Measurements from ENCODE around the gene RAB40B.

Gene RAB40B

GRCh38 chr17:82687871-82688270 lies 10.6 kb downstream of the RAB40B start:
- no peak overlapping the region for H3K27ac ChIP-seq (ENCODE audit: insufficient read depth, low read depth, low read length, poor library complexity, severe bottlenecking)
- H3K4me3 ChIP-seq (ENCODE audit: insufficient read depth, low read depth, low read length) = no peak overlapping the region
- H3K36me3 ChIP-seq (ENCODE audit: control insufficient read depth, insufficient read depth, low read length) = no peaks in the 10 kb centered on the region
- WGBS, 2 experiments = 93 to 94% methylated on average over 9 of the region's 9 CpGs
- H3K9me3 ChIP-seq (ENCODE audit: control insufficient read depth, low read length) = no peaks in the 10 kb centered on the region
- H3K4me1 ChIP-seq (ENCODE audit: control insufficient read depth, insufficient read depth, low read length) = no peaks in the 10 kb centered on the region
- H3K27me3 ChIP-seq (ENCODE audit: control insufficient read depth, insufficient read depth, low read length, poor library complexity, severe bottlenecking) = no peaks in the 10 kb centered on the region

DNA sequence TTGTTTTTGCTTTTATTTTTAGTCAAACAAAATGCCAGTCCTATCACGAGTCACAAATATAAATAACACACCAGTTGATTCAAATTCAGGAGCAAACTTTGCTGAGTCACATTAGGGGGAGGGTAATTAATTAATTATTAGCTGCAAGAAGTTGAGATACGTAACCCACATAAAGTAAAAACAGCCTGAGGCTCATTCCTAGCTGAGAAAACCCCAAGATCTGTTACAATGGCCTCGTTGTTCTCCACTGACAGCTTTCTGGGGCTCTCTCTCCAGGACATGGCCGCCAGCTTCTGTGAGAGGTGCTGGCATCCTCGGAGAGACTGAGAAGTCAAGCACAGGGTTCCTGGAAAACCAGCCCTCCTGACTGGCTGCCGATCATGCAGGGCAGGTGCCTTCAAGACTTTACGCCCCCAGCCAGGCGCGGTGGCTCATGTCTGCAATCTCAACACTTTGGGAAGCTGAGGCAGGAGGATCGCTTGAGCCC lies 11.1 kb downstream of the RAB40B start:
- Histone ChIP-seq H3K4me3 (ENCODE audit: insufficient read depth, low read depth, low read length) (no peak overlapping the region), H3K27ac (ENCODE audit: insufficient read depth, low read depth, low read length, poor library complexity, severe bottlenecking) (no peak overlapping the region)

DNA sequence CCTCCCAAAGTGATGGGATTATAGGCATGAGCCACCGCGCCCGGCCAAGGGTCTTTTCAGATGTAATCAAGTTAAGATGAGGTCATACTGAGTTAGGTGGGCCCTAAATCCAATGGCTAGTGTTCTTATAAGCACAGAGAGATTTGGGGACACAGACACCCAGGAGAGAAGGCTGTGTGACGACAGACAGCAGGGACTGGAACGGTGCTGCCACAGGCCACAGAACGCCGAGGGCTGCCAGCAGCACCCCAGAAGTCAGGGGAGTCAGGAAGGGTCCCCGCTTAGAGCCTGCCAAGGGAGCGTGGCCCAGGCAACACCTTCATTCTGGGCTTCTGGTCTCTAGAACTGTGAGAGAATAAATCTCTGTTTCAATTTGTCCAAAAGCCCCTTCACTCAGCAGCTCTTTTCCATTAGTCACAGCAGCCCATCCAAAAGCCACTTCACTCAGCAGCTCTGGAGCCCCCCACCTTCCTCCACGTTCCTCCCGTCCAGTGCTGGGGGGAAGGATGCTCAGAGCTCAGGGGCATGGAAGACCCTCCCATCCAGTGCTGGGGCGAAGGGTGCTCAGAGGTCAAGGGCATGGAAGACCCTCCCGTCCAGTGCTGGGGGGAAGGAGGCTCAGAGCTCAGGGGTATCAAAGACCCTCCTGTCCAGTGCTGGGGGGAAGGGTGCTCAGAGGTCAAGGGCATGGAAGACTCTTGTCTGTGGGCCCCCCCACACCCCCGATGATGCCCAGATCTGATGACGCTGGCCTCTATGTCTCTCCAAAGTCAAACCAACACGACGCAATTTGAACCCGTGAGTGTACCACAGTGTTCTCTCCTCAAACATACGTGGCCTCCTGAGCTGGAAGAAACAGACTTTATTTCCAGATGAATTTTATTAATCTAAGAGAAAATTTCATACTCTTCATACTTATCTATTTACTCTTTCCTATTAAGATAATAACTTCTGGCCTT lies 11.9 kb downstream of the RAB40B start:
- no peaks in the 10 kb centered on the region for H3K4me1 ChIP-seq (ENCODE audit: control insufficient read depth, insufficient read depth, low read length)
- no peaks in the 10 kb centered on the region for H3K27me3 ChIP-seq (ENCODE audit: control insufficient read depth, insufficient read depth, low read length, poor library complexity, severe bottlenecking)
- no peaks in the 10 kb centered on the region for H3K9me3 ChIP-seq (ENCODE audit: control insufficient read depth, low read length)
- H3K27ac ChIP-seq (ENCODE audit: insufficient read depth, low read depth, low read length, poor library complexity, severe bottlenecking) = no peak overlapping the region
- H3K4me3 ChIP-seq (ENCODE audit: insufficient read depth, low read depth, low read length) = no peak overlapping the region
- H3K36me3 ChIP-seq (ENCODE audit: control insufficient read depth, insufficient read depth, low read length) = no peaks in the 10 kb centered on the region
- 91 to 92% methylated on average over 19 of the region's 19 CpGs for WGBS, 2 experiments

More for the DNA sequence above, 11.1 kb downstream of the RAB40B start:
- Histone ChIP-seq H3K9me3 (ENCODE audit: control insufficient read depth, low read length) (no peaks in the 10 kb centered on the region), H3K27me3 (ENCODE audit: control insufficient read depth, insufficient read depth, low read length, poor library complexity, severe bottlenecking) (no peaks in the 10 kb centered on the region), H3K4me1 (ENCODE audit: control insufficient read depth, insufficient read depth, low read length) (no peaks in the 10 kb centered on the region), H3K36me3 (ENCODE audit: control insufficient read depth, insufficient read depth, low read length) (no peaks in the 10 kb centered on the region)
- 83 to 85% methylated on average over 9 to 10 of the region's 10 CpGs for WGBS, 2 experiments

DNA sequence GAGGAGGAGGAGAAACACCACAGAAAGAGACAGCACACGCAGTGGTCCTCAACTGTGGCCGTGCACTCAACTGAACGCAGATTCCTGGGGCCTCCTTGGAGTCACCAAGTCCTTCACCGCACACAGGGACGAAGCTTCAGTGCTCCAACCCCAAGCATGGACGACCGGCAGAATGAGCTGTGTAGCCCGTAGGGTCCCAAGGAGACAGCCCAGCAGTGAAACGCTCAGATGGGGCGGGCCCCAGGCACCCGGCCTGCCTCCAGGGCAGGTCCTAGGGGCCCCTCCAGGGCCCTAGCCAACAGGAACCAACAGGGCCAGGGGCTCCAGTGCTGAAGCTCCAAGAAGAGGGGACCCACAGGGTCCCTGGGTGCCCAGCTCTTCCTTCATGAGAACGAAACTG lies 13.2 kb downstream of the RAB40B start:
- no peaks in the 10 kb centered on the region for H3K27me3 ChIP-seq (ENCODE audit: control insufficient read depth, insufficient read depth, low read length, poor library complexity, severe bottlenecking)
- WGBS, 2 experiments = 90 to 92% methylated on average over 12 of the region's 12 CpGs
- H3K36me3 ChIP-seq (ENCODE audit: control insufficient read depth, insufficient read depth, low read length) = no peaks in the 10 kb centered on the region
- no peaks in the 10 kb centered on the region for H3K4me1 ChIP-seq (ENCODE audit: control insufficient read depth, insufficient read depth, low read length)
- no peak overlapping the region for H3K27ac ChIP-seq (ENCODE audit: insufficient read depth, low read depth, low read length, poor library complexity, severe bottlenecking)
- no peaks in the 10 kb centered on the region for H3K9me3 ChIP-seq (ENCODE audit: control insufficient read depth, low read length)
- H3K4me3 ChIP-seq (ENCODE audit: insufficient read depth, low read depth, low read length) = no peak overlapping the region

DNA sequence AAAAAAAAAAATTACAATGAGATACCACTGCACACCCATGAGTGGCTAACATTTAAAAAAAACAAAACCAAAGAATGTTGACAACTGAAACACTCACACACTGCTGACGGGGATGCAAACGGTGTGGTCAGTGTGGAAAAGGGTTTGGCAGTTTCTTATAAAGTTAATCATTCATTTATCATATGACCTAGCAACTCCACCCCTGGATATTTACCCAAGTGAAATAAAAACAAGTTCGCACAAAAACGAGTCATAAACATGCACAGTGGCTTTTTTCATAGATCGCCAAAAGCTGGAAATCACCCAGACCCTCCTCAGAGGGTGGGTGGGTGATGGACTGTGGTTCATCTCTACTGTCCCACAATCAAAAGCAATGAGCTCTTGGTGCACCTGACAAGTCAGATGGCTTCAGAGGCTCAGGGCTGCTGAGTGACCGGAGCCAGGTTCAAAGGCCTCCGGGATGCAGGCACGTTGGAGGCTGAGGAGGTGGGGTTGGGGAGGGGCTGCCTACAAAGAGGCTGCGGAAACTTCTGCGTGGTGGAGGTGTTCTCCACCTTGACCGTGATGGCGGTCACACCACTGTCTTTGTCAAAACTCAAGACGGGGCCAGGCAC lies 14.2 kb downstream of the RAB40B start:
- H3K4me3 ChIP-seq (ENCODE audit: insufficient read depth, low read depth, low read length) = no peak overlapping the region
- no peaks in the 10 kb centered on the region for H3K27me3 ChIP-seq (ENCODE audit: control insufficient read depth, insufficient read depth, low read length, poor library complexity, severe bottlenecking)
- H3K27ac ChIP-seq (ENCODE audit: insufficient read depth, low read depth, low read length, poor library complexity, severe bottlenecking) = no peak overlapping the region
- no peaks in the 10 kb centered on the region for H3K9me3 ChIP-seq (ENCODE audit: control insufficient read depth, low read length)
- H3K4me1 ChIP-seq (ENCODE audit: control insufficient read depth, insufficient read depth, low read length) = no peaks in the 10 kb centered on the region
- H3K36me3 ChIP-seq (ENCODE audit: control insufficient read depth, insufficient read depth, low read length) = no peaks in the 10 kb centered on the region
- WGBS, 2 experiments = 89 to 91% methylated on average over 13 of the region's 13 CpGs

- 84 to 97% methylated on average over 1 of the region's 1 CpG for WGBS, 2 experiments
- Histone ChIP-seq H3K27ac (ENCODE audit: insufficient read depth, low read depth, low read length, poor library complexity, severe bottlenecking) (no peak overlapping the region), H3K4me1 (ENCODE audit: control insufficient read depth, insufficient read depth, low read length) (no peaks in the 10 kb centered on the region), H3K4me3 (ENCODE audit: insufficient read depth, low read depth, low read length) (no peak overlapping the region), H3K9me3 (ENCODE audit: control insufficient read depth, low read length) (no peaks in the 10 kb centered on the region), H3K27me3 (ENCODE audit: control insufficient read depth, insufficient read depth, low read length, poor library complexity, severe bottlenecking) (no peaks in the 10 kb centered on the region), H3K36me3 (ENCODE audit: control insufficient read depth, insufficient read depth, low read length) (no peaks in the 10 kb centered on the region)
Observed at GRCh38 chr17:82683534-82683933, 15.0 kb downstream of the RAB40B start.

- Histone ChIP-seq H3K9me3 (ENCODE audit: control insufficient read depth, low read length) (no peaks in the 10 kb centered on the region), H3K27me3 (ENCODE audit: control insufficient read depth, insufficient read depth, low read length, poor library complexity, severe bottlenecking) (no peaks in the 10 kb centered on the region), H3K4me3 (ENCODE audit: insufficient read depth, low read depth, low read length) (no peak overlapping the region), H3K27ac (ENCODE audit: insufficient read depth, low read depth, low read length, poor library complexity, severe bottlenecking) (no peak overlapping the region), H3K4me1 (ENCODE audit: control insufficient read depth, insufficient read depth, low read length) (no peaks in the 10 kb centered on the region), H3K36me3 (ENCODE audit: control insufficient read depth, insufficient read depth, low read length) (no peaks in the 10 kb centered on the region)
- WGBS, 2 experiments = 86 to 97% methylated on average over 3 of the region's 3 CpGs
Observed at GRCh38 chr17:82681547-82681946, 17.0 kb downstream of the RAB40B start.

DNA sequence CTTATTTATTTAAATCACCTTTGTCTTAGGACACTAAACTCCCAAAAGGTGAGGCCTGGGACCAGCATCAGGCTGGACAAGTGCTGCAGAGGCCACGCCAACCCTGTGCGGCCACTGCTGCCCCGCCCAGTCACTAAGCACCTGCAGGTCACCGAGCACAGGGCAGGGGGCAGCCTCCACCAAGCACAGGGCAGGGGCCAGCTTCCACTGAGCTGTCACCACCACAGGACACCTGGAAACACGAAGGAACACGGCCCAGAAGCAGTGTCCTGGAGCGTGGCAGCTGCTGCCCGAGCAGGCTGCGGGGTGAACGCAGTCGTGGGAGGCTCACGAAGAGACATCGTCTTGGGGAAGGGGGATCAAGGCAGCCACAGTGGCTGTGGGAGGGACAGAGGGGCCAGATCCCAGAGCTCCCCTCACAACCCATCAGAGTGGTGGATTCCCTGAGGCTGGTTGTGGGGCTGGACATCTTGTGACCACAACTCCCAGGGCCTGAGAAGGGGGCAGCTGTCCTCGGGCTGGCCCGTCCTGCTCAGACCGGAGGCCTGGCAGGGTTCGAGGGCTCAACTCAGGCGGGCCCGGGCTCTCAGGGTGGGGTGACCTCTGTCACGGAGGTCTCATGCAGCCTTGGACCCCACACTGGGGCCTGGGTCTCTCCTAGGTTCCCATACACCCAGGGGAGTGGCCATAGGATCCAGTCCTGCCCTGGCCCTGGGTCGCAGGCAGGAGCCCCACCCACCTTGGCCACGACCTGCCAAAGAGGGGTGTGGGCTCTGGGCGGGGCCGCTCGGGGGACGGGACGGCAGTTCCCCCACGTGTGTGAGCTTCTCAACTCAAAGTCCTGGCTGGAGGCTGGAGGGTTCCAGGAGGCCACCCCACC lies 18.7 kb downstream of the RAB40B start:
- H3K36me3 ChIP-seq (ENCODE audit: control insufficient read depth, insufficient read depth, low read length) = no peaks in the 10 kb centered on the region
- H3K9me3 ChIP-seq (ENCODE audit: control insufficient read depth, low read length) = no peaks in the 10 kb centered on the region
- no peak overlapping the region for H3K4me3 ChIP-seq (ENCODE audit: insufficient read depth, low read depth, low read length)
- 83 to 84% methylated on average over 27 to 28 of the region's 28 CpGs for WGBS, 2 experiments
- H3K27me3 ChIP-seq (ENCODE audit: control insufficient read depth, insufficient read depth, low read length, poor library complexity, severe bottlenecking) = no peaks in the 10 kb centered on the region
- no peaks in the 10 kb centered on the region for H3K4me1 ChIP-seq (ENCODE audit: control insufficient read depth, insufficient read depth, low read length)
- H3K27ac ChIP-seq (ENCODE audit: insufficient read depth, low read depth, low read length, poor library complexity, severe bottlenecking) = no peak overlapping the region

DNA sequence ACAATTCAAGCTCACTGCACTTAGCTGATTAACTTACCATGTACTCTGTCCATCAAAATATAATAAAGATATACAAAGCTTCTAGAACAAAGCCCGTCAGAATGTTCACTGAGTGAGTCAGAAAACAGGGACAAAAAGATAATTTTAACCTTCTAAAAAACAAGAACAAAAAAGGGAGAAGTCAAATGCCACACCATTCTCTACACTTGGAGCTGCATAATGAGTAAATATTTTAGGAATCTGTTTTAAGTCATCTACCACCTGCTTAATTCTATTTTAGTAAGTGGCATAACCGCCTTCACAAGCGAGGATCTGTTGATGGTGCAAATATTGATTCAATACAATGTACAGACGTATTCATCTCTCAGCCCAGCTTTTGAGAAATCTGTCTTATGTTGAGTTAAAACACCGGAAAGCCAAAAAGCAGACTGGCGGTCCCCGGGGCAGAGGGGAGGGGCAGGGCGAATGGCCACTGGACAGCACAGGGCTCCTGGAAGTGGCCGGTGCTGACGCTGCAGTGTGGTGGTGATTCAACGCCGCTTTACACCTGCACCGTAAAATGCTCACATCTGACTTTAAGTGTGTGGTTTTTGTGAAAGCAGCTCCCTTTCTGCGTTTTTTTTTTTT lies 20.1 kb downstream of the RAB40B start:
- no peaks in the 10 kb centered on the region for H3K9me3 ChIP-seq (ENCODE audit: control insufficient read depth, low read length)
- H3K4me1 ChIP-seq (ENCODE audit: control insufficient read depth, insufficient read depth, low read length) = no peaks in the 10 kb centered on the region
- 91 to 92% methylated on average over 14 of the region's 14 CpGs for WGBS, 2 experiments
- no peak overlapping the region for H3K27ac ChIP-seq (ENCODE audit: insufficient read depth, low read depth, low read length, poor library complexity, severe bottlenecking)
- no peaks in the 10 kb centered on the region for H3K36me3 ChIP-seq (ENCODE audit: control insufficient read depth, insufficient read depth, low read length)
- H3K4me3 ChIP-seq (ENCODE audit: insufficient read depth, low read depth, low read length) = no peak overlapping the region
- no peaks in the 10 kb centered on the region for H3K27me3 ChIP-seq (ENCODE audit: control insufficient read depth, insufficient read depth, low read length, poor library complexity, severe bottlenecking)

Measured in ectodermal cell (in vitro differentiated cells).